Measurements from ENCODE around the gene APOL4.

DNA sequence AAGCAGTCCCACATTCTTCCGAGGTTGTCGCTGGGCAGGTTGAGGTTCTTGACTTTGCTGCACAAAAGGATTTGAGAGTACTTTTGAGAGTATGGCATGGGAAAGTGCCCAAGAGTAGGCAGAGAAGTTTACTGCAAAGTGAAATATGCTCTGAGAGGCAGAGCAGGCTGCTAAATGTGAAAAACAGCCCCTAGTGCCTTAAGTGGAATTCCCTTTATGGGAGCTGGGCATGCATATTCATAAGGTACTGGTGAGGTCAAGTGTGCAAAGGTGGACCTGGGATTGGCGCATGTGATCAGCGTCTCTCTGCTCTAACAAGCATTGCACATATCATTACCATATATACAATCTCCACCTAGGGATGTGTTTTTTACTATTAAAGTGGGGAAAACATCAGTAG, 12.0 kb upstream of the APOL4 start:
- TF ChIP-seq, protein P1, sequence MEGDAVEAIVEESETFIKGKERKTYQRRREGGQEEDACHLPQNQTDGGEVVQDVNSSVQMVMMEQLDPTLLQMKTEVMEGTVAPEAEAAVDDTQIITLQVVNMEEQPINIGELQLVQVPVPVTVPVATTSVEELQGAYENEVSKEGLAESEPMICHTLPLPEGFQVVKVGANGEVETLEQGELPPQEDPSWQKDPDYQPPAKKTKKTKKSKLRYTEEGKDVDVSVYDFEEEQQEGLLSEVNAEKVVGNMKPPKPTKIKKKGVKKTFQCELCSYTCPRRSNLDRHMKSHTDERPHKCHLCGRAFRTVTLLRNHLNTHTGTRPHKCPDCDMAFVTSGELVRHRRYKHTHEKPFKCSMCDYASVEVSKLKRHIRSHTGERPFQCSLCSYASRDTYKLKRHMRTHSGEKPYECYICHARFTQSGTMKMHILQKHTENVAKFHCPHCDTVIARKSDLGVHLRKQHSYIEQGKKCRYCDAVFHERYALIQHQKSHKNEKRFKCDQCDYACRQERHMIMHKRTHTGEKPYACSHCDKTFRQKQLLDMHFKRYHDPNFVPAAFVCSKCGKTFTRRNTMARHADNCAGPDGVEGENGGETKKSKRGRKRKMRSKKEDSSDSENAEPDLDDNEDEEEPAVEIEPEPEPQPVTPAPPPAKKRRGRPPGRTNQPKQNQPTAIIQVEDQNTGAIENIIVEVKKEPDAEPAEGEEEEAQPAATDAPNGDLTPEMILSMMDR (conservative IDR thresholded peaks at IDR 0.05; ENCODE audit: low read length) = no peak
- no peak for TF ChIP-seq EZH2phosphoT487 (IDR thresholded peaks at IDR 0.05; ENCODE audit: borderline replicate concordance, low read depth, low read length)

Measured in OCI-LY7 (cell line).